GM12878 (cell line): ENCODE data around the gene DTWD2. TPM values are rescaled to one million over a fixed set of nuclear protein-coding genes. Genes with fewer than 3 reads are reported as not detected.

ENCODE experiments used
- ATAC-seq: fragments of 200-7000 bp; cut with Tn5 transposase; 3 replicates; pipeline ENCODE4 v1.9.1; 2020; ENCODE audit warnings: mild to moderate bottlenecking, moderate library complexity
- BruUV-seq: library from RNA; stranded (reverse); fragments of 400-500 nt; replicated peaks from 2 replicates; lab custom pipeline; 2021; lab: Mats Ljungman, UMichigan
- CTCF ChIA-PET: fragments of 300-600 bp; sonication (Branson Sonifier 250); formaldehyde crosslinking; extraction: SDS; loops from one replicate; lab custom pipeline; 2021; ENCODE audit warnings: inconsistent platforms; lab: Yijun Ruan, JAX
- POLR2A ChIA-PET: fragments of 350-600 bp; formaldehyde crosslinking; extraction: SDS; loops from one replicate; lab custom pipeline; 2021; ENCODE audit warnings: inconsistent platforms; lab: Charles Lee
- RAD21 ChIA-PET: fragments of 300-600 bp; sonication (Branson Sonifier 250); formaldehyde crosslinking; loops from one replicate; lab custom pipeline; 2023; ENCODE audit warnings: antibody characterized with exemption; ENCODE audit not compliant: unreplicated experiment; lab: Charles Lee
- SMC1A ChIA-PET: fragments of 300-600 bp; sonication (Branson Sonifier 250); formaldehyde crosslinking; loops from one replicate; lab custom pipeline; 2023; ENCODE audit not compliant: unreplicated experiment, uncharacterized antibody; lab: Charles Lee
- DNase-seq: peaks from one replicate; pipeline ENCODE4 v3.0.0-alpha.2; 2011; ENCODE audit warnings: low read depth, low spot score
- FAIRE-seq: peaks from 3 replicates; lab custom pipeline; 2011; peaks lifted over from hg19 to GRCh38; lab: Jason Lieb, UNC
- H2AFZ ChIP-seq: 2 replicates; pipeline ENCODE4 v1.6.0; 2011; ENCODE audit warnings: low read depth, low read length, control low read depth; ENCODE audit not compliant: control insufficient read depth
- H3K27ac ChIP-seq: 2 replicates; pipeline ENCODE4 v1.5.1; 2011; ENCODE audit warnings: control low read depth; ENCODE audit not compliant: control insufficient read depth, insufficient read depth
- H3K27me3 ChIP-seq, 2 experiments: replicated peaks in 1 of 2; 2 replicates each; pipeline versions ENCODE4 v1.6.0 to v1.6.1; 2011; ENCODE audit warnings: low read length in 1 of 2; ENCODE audit not compliant: control insufficient read depth in 2 of 2, insufficient read depth in 2 of 2
- H3K36me3 ChIP-seq, 2 experiments: 2 replicates each; pipeline ENCODE4 v1.5.1; 2011; ENCODE audit warnings: low read length in 1 of 2; ENCODE audit not compliant: control insufficient read depth in 2 of 2, insufficient read depth in 2 of 2
- H3K4me1 ChIP-seq: 2 replicates; pipeline ENCODE4 v1.6.1; 2011; ENCODE audit warnings: mild to moderate bottlenecking, low read length, moderate library complexity, mixed read lengths; ENCODE audit not compliant: control insufficient read depth, insufficient read depth
- H3K4me2 ChIP-seq: 2 replicates; pipeline ENCODE4 v1.6.0; 2011; ENCODE audit warnings: control low read depth; ENCODE audit not compliant: control insufficient read depth, insufficient read depth
- H3K4me3 ChIP-seq: fragments of 200-600 bp; sonication (generic); 2 replicates; pipeline ENCODE4 v1.5.1; 2016
- H3K79me2 ChIP-seq: 2 replicates; pipeline ENCODE4 v1.6.0; 2011; ENCODE audit warnings: low read length; ENCODE audit not compliant: control insufficient read depth, insufficient read depth
- H3K9ac ChIP-seq: 2 replicates; pipeline ENCODE4 v1.8.0; 2011; ENCODE audit warnings: low read length, control low read depth, mixed read lengths; ENCODE audit not compliant: control insufficient read depth, insufficient read depth
- H3K9me3 ChIP-seq: replicated peaks from 3 replicates; pipeline ENCODE4 v1.5.1; 2011; ENCODE audit warnings: mild to moderate bottlenecking, low read length; ENCODE audit not compliant: control insufficient read depth, insufficient read depth
- H4K20me1 ChIP-seq: 2 replicates; pipeline ENCODE4 v1.6.0; 2011; ENCODE audit not compliant: control insufficient read depth, insufficient read depth
- ESRRA ChIP-seq: IDR thresholded peaks from 2 replicates; pipeline ENCODE4 v1.6.1; 2012; ENCODE audit warnings: mild to moderate bottlenecking, low read length, improper control_type of control experiment
- GABPA ChIP-seq: IDR thresholded peaks from 2 replicates; pipeline ENCODE4 v1.6.1; 2014; ENCODE audit warnings: antibody characterized with exemption, low read depth, mild to moderate bottlenecking, inconsistent platforms
- IRF5 ChIP-seq: fragments of 450-650 bp; IDR thresholded peaks from 2 replicates; pipeline ENCODE4 v1.6.1; 2017; ENCODE audit warnings: borderline replicate concordance
- NFYA ChIP-seq: IDR thresholded peaks from 2 replicates; pipeline ENCODE4 v1.6.1; 2011; ENCODE audit warnings: low read depth, mild to moderate bottlenecking, low read length, improper control_type of control experiment, borderline replicate concordance
- SIX5 ChIP-seq: IDR thresholded peaks from 2 replicates; pipeline ENCODE4 v1.6.1; 2011; ENCODE audit warnings: mild to moderate bottlenecking, low read depth, low read length, moderate library complexity; ENCODE audit not compliant: severe bottlenecking
- SREBF1 ChIP-seq: IDR thresholded peaks from 2 replicates; pipeline ENCODE4 v1.6.1; 2012; ENCODE audit warnings: mild to moderate bottlenecking, low read length
- STAT1 ChIP-seq: fragments of 450-650 bp; conservative IDR thresholded peaks from 2 replicates; pipeline ENCODE4 v1.6.1; 2014; ENCODE audit warnings: antibody characterized with exemption, mild to moderate bottlenecking
- WGBS: methylation state at CpG from one replicate; pipeline ENCODE4 v1.1.6; 2016; ENCODE audit warnings: low lambda C conversion rate; ENCODE audit not compliant: insufficient replicate concordance, insufficient coverage; ENCODE audit errors: missing lambda C conversion rate; 5-methylcytosine and 5-hydroxymethylcytosine counted together
- in situ Hi-C: fragments of 300-500 bp; cut with MboI; formaldehyde crosslinking; loops from 9 replicates; pipeline ENCODE4 v1.14.3; 2018; ENCODE audit warnings: mixed read lengths
- intact Hi-C: fragments of 100-400 bp; cut with micrococcal nuclease; formaldehyde crosslinking; loops from one replicate; pipeline ENCODE4 v1.14.2; 2022; ENCODE audit not compliant: unreplicated experiment
- polyA plus RNA-seq, 11 experiments: library from polyadenylated mRNA; depleted of rRNA in 4 of 11; unstranded in 6 of 11; stranded (reverse) in 5 of 11; fragments of >200 nt; fragmentation: Nextera tagmentation in 4 of 11; fragmentation: Illumina TruSeq in 1 of 11; extraction: Ambion mirVana in 4 of 11; extraction: Trizol in 1 of 11; gene quantifications; 1 replicate in 1 of 11; 2 replicates in 10 of 11; pipeline versions ENCODE4 v1.2.1 to v1.2.3, GENCODE V29; 2011 to 2016; ENCODE audit warnings: inconsistent platforms in 2 of 11, missing spikeins in 2 of 11, low read depth in 1 of 11
- total RNA-seq, 4 experiments: library from RNA; depleted of rRNA in 3 of 4; stranded (reverse); fragments of >200 nt in 3 of 4; fragmentation: Illumina TruSeq in 1 of 4; extraction: Trizol in 1 of 4; gene quantifications; 2 replicates each; pipeline versions ENCODE4 v1.2.1 to v1.2.3, GENCODE V29; 2013 to 2021

DTWD2 gene
- total and polyA plus RNA-seq, 10 of the 15 experiments (the other 5 are each of a cell fraction or from before 2014, with no cell fraction given) = 0.93 to 8.4 (median 5.1) TPM

GRCh38 chr5:118990582-118990981, 2.2 kb upstream of the DTWD2 start:
- Histone ChIP-seq H3K27ac (no peak overlapping the region), H3K9me3 (no peaks in the 10 kb centered on the region; the same call in 2 of the 3 replicates), H3K4me1 (peaks cover 7% of the 10 kb centered on the region; the same call in 1 of the 2 replicates), H3K4me3 (no peak overlapping the region), H3K79me2 (peaks cover 7% of the 10 kb centered on the region), H3K27me3 (no peaks in the 10 kb centered on the region), H4K20me1 (no peaks in the 10 kb centered on the region), H3K36me3 (no peaks in the 10 kb centered on the region), H3K4me2 (no peak overlapping the region)
- in situ Hi-C loops = loop anchor here (25.0 kb wide), 1 partner anchor 1472 kb away; the partner anchor contains the start of gene PRR16
- ATAC-seq (no peak), FAIRE-seq (no peak), DNase-seq (no peak)
- no TSS peak for BruUV-seq
- ChIA-PET CTCF (interaction anchor here (1.2 to 6.9 kb wide), 5 partner anchors 31 to 444 kb away, joined by 4 to 112 read pairs (median 30); no protein-coding TSS in a partner anchor), SMC1A (interaction anchor here (1.9 to 4.1 kb wide), 3 partner anchors 30 to 322 kb away, joined by 6 to 23 read pairs (median 11); no protein-coding TSS in a partner anchor), RAD21 (interaction anchor here (1.0 to 1.8 kb wide), 2 partner anchors 80 to 325 kb away, joined by 3 to 6 read pairs; partner anchors contain the start of gene DMXL1), POLR2A (no interaction called here)
- no peak for TF ChIP-seq SREBF1
- TF ChIP-seq IRF5 = no peak
- TF ChIP-seq SIX5 = no peak
- no peak for TF ChIP-seq STAT1
- TF ChIP-seq ESRRA = no peak
- no peak for TF ChIP-seq NFYA
- no peak for TF ChIP-seq GABPA
- TF ChIP-seq, all 136 proteins: peak for 0
- Histone ChIP-seq H2AFZ (no peak overlapping the region), H3K9ac (no peak overlapping the region)
- intact Hi-C loops = no loop called here
- WGBS = 45% methylated on average over 1 of the region's 1 CpG
